ENCODE measurements around the gene TBK1.

- TF ChIP-seq CTCF (IDR thresholded peaks at IDR 0.05) = no peak
- no peak for TF ChIP-seq POLR2A (IDR thresholded peaks at IDR 0.05)
These were observed 26.7 kb downstream of the TBK1 start for GRCh38 chr12:64478661-64479060.
